Mucosa of stomach (tissue), 1 donor: Measurements from ENCODE around the gene DEXI.

Experiments used
- H3K27me3 ChIP-seq: one replicate; pipeline ENCODE4 v1.7.0; 2013; ENCODE audit warnings: mild to moderate bottlenecking, low read length; ENCODE audit not compliant: control insufficient read depth, insufficient read depth
- H3K36me3 ChIP-seq: one replicate; pipeline ENCODE4 v1.7.0; 2013; ENCODE audit warnings: low read length; ENCODE audit not compliant: control insufficient read depth, insufficient read depth
- H3K4me1 ChIP-seq: one replicate; pipeline ENCODE4 v1.7.0; 2013; ENCODE audit warnings: mild to moderate bottlenecking, low read length; ENCODE audit not compliant: control insufficient read depth, insufficient read depth
- H3K4me3 ChIP-seq: one replicate; pipeline ENCODE4 v1.7.0; 2013; ENCODE audit warnings: low read length
- H3K9ac ChIP-seq: one replicate; pipeline ENCODE4 v1.7.0; 2013; ENCODE audit warnings: mild to moderate bottlenecking, low read length, moderate library complexity
- H3K9me3 ChIP-seq: one replicate; pipeline ENCODE4 v1.7.0; 2013; ENCODE audit warnings: mild to moderate bottlenecking, low read length, moderate library complexity; ENCODE audit not compliant: control insufficient read depth
- donor health status: Pancreatic carcinoma.

The DEXI gene

GRCh38 chr16:10937068-10937859, 5.0 kb downstream of the DEXI start:
- no peak overlapping the region for H3K4me3 ChIP-seq
- peaks cover 61% of the 10 kb centered on the region for H3K4me1 ChIP-seq
- peak overlapping the region; percentile 64 for H3K9ac ChIP-seq
- H3K9me3 ChIP-seq: no peaks in the 10 kb centered on the region
- H3K27me3 ChIP-seq: no peaks in the 10 kb centered on the region
- peaks cover 8% of the 10 kb centered on the region for H3K36me3 ChIP-seq

GRCh38 chr16:10936272-10936984, 5.8 kb downstream of the DEXI start:
- Histone ChIP-seq H3K27me3 (no peaks in the 10 kb centered on the region), H3K4me1 (peaks cover 61% of the 10 kb centered on the region), H3K9me3 (no peaks in the 10 kb centered on the region), H3K4me3 (no peak overlapping the region), H3K9ac (no peak overlapping the region), H3K36me3 (peaks cover 8% of the 10 kb centered on the region)

- H3K9me3 ChIP-seq: no peaks in the 10 kb centered on the region
- peaks cover 50% of the 10 kb centered on the region for H3K4me1 ChIP-seq
- no peak overlapping the region for H3K9ac ChIP-seq
- no peaks in the 10 kb centered on the region for H3K27me3 ChIP-seq
- H3K4me3 ChIP-seq: no peak overlapping the region
- peaks cover 8% of the 10 kb centered on the region for H3K36me3 ChIP-seq
These were observed 6.9 kb downstream of the DEXI start for GRCh38 chr16:10935226-10935915.

- Histone ChIP-seq H3K4me3 (no peak overlapping the region), H3K9me3 (no peaks in the 10 kb centered on the region), H3K27me3 (no peaks in the 10 kb centered on the region), H3K36me3 (peaks cover 8% of the 10 kb centered on the region), H3K9ac (no peak overlapping the region), H3K4me1 (peaks cover 41% of the 10 kb centered on the region)
These were observed 7.8 kb downstream of the DEXI start for GRCh38 chr16:10934325-10935107.

- Histone ChIP-seq H3K4me1 (peaks cover 35% of the 10 kb centered on the region), H3K9ac (no peak overlapping the region), H3K4me3 (no peak overlapping the region), H3K9me3 (no peaks in the 10 kb centered on the region), H3K27me3 (no peaks in the 10 kb centered on the region), H3K36me3 (peaks cover 8% of the 10 kb centered on the region)
These were observed 8.4 kb downstream of the DEXI start for GRCh38 chr16:10933865-10934264.

GRCh38 chr16:10932959-10933710, 9.1 kb downstream of the DEXI start:
- Histone ChIP-seq H3K9ac (no peak overlapping the region), H3K9me3 (no peaks in the 10 kb centered on the region), H3K27me3 (no peaks in the 10 kb centered on the region), H3K36me3 (peaks cover 8% of the 10 kb centered on the region), H3K4me1 (peaks cover 28% of the 10 kb centered on the region), H3K4me3 (no peak overlapping the region)

GRCh38 chr16:10931977-10932632, 10.2 kb downstream of the DEXI start:
- peaks cover 15% of the 10 kb centered on the region for H3K36me3 ChIP-seq
- no peak overlapping the region for H3K4me3 ChIP-seq
- no peaks in the 10 kb centered on the region for H3K27me3 ChIP-seq
- H3K9me3 ChIP-seq: no peaks in the 10 kb centered on the region
- H3K9ac ChIP-seq: no peak overlapping the region
- peaks cover 19% of the 10 kb centered on the region for H3K4me1 ChIP-seq

- Histone ChIP-seq H3K4me1 (peaks cover 14% of the 10 kb centered on the region), H3K36me3 (peaks cover 15% of the 10 kb centered on the region), H3K27me3 (no peaks in the 10 kb centered on the region), H3K4me3 (no peak overlapping the region), H3K9me3 (no peaks in the 10 kb centered on the region), H3K9ac (no peak overlapping the region)
These were observed 11.1 kb downstream of the DEXI start for GRCh38 chr16:10931134-10931533.

GRCh38 chr16:10930755-10931093, 11.5 kb downstream of the DEXI start:
- Histone ChIP-seq H3K4me1 (peaks cover 14% of the 10 kb centered on the region), H3K4me3 (no peak overlapping the region), H3K27me3 (no peaks in the 10 kb centered on the region), H3K9ac (no peak overlapping the region), H3K36me3 (peaks cover 15% of the 10 kb centered on the region), H3K9me3 (no peaks in the 10 kb centered on the region)

- H3K9me3 ChIP-seq: no peaks in the 10 kb centered on the region
These were observed 12.2 kb downstream of the DEXI start for GRCh38 chr16:10929853-10930754.

More at GRCh38 chr16:10929853-10930754, 12.2 kb downstream of the DEXI start:
- Histone ChIP-seq H3K4me1 (peaks cover 9% of the 10 kb centered on the region), H3K9ac (no peak overlapping the region), H3K36me3 (peaks cover 15% of the 10 kb centered on the region), H3K27me3 (no peaks in the 10 kb centered on the region), H3K4me3 (no peak overlapping the region)
